WERI-Rb-1 (cell line): ENCODE results near the gene SIRPB1.

Experiments
- DNase-seq: peaks from one replicate; pipeline ENCODE4 v3.0.0-alpha.2; 2020
- H3K27ac ChIP-seq: fragments of 250-450 bp; sonication (Bioruptor Pico); 2 replicates; pipeline ENCODE4 v1.5.1; 2020; ENCODE audit warnings: mild to moderate bottlenecking, moderate library complexity
- H3K27me3 ChIP-seq: fragments of 250-450 bp; sonication (Bioruptor Pico); 2 replicates; pipeline ENCODE4 v1.5.1; 2021; ENCODE audit warnings: mild to moderate bottlenecking, low read depth, moderate library complexity; ENCODE audit not compliant: insufficient read depth, severe bottlenecking
- H3K36me3 ChIP-seq: fragments of 250-450 bp; sonication (Bioruptor Pico); 2 replicates; pipeline ENCODE4 v1.5.1; 2020; ENCODE audit warnings: mild to moderate bottlenecking, moderate library complexity
- H3K4me3 ChIP-seq: 2 replicates; pipeline ENCODE4 v1.5.1; 2011; ENCODE audit warnings: low read depth, mild to moderate bottlenecking, control low read depth, low read length
- H3K9me3 ChIP-seq: fragments of 250-450 bp; sonication (Bioruptor Pico); 2 replicates; pipeline ENCODE4 v1.5.1; 2021; ENCODE audit warnings: mild to moderate bottlenecking, moderate library complexity; ENCODE audit not compliant: severe bottlenecking
- CTCF ChIP-seq: IDR thresholded peaks from 2 replicates; pipeline ENCODE4 v1.5.1; 2011; ENCODE audit warnings: low read depth, mild to moderate bottlenecking, control low read depth, inconsistent platforms, low read length

SIRPB1 gene

GRCh38 chr20:1654996-1655395 lies 35.2 kb upstream of the SIRPB1 start:
- Histone ChIP-seq H3K36me3 (no peaks in the 10 kb centered on the region), H3K4me3 (no peak overlapping the region), H3K9me3 (peaks cover 3% of the 10 kb centered on the region), H3K27me3 (peaks cover 63% of the 10 kb centered on the region), H3K27ac (no peak overlapping the region)
- DNase-seq, result no peak
- no peak for TF ChIP-seq CTCF

- no peak for DNase-seq
- peaks cover 3% of the 10 kb centered on the region for H3K9me3 ChIP-seq
- H3K36me3 ChIP-seq, result no peaks in the 10 kb centered on the region
- H3K27me3 ChIP-seq, result peaks cover 46% of the 10 kb centered on the region
- H3K4me3 ChIP-seq, result no peak overlapping the region
- H3K27ac ChIP-seq, result no peak overlapping the region
- TF ChIP-seq CTCF, result no peak
These were observed 33.2 kb upstream of the SIRPB1 start for GRCh38 chr20:1652960-1653359.

GRCh38 chr20:1652104-1652503 lies 32.3 kb upstream of the SIRPB1 start:
- H3K4me3 ChIP-seq, result no peak overlapping the region
- DNase-seq, result no peak
- peaks cover 45% of the 10 kb centered on the region for H3K27me3 ChIP-seq
- no peak for TF ChIP-seq CTCF
- H3K27ac ChIP-seq, result no peak overlapping the region
- peaks cover 3% of the 10 kb centered on the region for H3K9me3 ChIP-seq
- H3K36me3 ChIP-seq, result no peaks in the 10 kb centered on the region

- H3K27ac ChIP-seq, result no peak overlapping the region
These were observed 31.7 kb upstream of the SIRPB1 start for GRCh38 chr20:1651268-1652058.

GRCh38 chr20:1648101-1648500 lies 28.3 kb upstream of the SIRPB1 start:
- no peak for DNase-seq
- Histone ChIP-seq H3K36me3 (no peaks in the 10 kb centered on the region), H3K27ac (no peak overlapping the region)

More at GRCh38 chr20:1651268-1652058, 31.7 kb upstream of the SIRPB1 start:
- H3K9me3 ChIP-seq, result peaks cover 3% of the 10 kb centered on the region
- H3K27me3 ChIP-seq, result peaks cover 50% of the 10 kb centered on the region
- H3K36me3 ChIP-seq, result no peaks in the 10 kb centered on the region
- H3K4me3 ChIP-seq, result no peak overlapping the region
- TF ChIP-seq CTCF, result no peak
- no peak for DNase-seq

More at GRCh38 chr20:1648101-1648500, 28.3 kb upstream of the SIRPB1 start:
- Histone ChIP-seq H3K4me3 (no peak overlapping the region), H3K9me3 (no peaks in the 10 kb centered on the region), H3K27me3 (peaks cover 67% of the 10 kb centered on the region)
- no peak for TF ChIP-seq CTCF
